ENCODE results near the gene GUSB.

GUSB gene

GRCh38 chr7:65927489-65928448, 54.2 kb downstream of the GUSB start:
- Histone ChIP-seq H3K4me2 (ENCODE audit: low read length) (no peak overlapping the region), H4K20me1 (ENCODE audit: control insufficient read depth, insufficient read depth, low read depth, low read length) (peaks cover 6% of the 10 kb centered on the region; the same call in 1 of the 2 replicates), H3K36me3 (ENCODE audit: control insufficient read depth, low read length) (peaks cover 9% of the 10 kb centered on the region; the same call in 1 of the 2 replicates), H3K9me2 (replicated peaks; ENCODE audit: control insufficient read depth, low read length) (no peaks in the 10 kb centered on the region), H3K9me3 (ENCODE audit: control insufficient read depth, insufficient read depth, low read length) (no peaks in the 10 kb centered on the region), H3K4me1 (ENCODE audit: control insufficient read depth, low read length) (no peaks in the 10 kb centered on the region), H3K27me3 (ENCODE audit: control insufficient read depth, low read length) (no peaks in the 10 kb centered on the region), H3K79me2 (ENCODE audit: control insufficient read depth, low read length) (peaks cover 89% of the 10 kb centered on the region), H3K27ac (ENCODE audit: low read depth, low read length) (no peak overlapping the region), H3F3A (ENCODE audit: control insufficient read depth, insufficient read depth) (no peaks in the 10 kb centered on the region), H3K4me3 (ENCODE audit: low read length) (no peak overlapping the region)
- TF ChIP-seq EZH2phosphoT487 (IDR thresholded peaks at IDR 0.05; ENCODE audit: borderline replicate concordance, low read length) (no peak), CTCF (IDR thresholded peaks at IDR 0.05; ENCODE audit: low read depth, low read length, poor library complexity, severe bottlenecking) (no peak)

DNA sequence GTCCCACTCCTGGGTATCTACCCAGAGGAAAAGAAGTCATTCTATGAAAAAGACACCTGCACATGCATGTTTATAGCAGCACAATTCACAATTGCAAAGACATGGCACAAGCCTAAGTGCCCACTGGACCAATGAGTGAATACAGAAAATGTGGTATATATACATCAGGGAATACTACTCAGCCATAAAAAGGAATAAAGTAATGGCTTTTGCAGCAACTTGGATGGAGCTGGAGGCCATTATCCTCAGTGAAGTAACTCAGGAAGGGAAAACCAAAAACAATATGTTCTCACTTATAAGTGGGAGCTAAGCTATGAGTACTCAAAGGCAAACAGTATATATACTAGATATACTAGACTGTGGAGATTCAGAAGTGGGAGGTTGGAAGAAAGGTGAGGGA, 55.4 kb downstream of the GUSB start:
- H3K36me3 ChIP-seq (ENCODE audit: control insufficient read depth, low read length) = peaks cover 9% of the 10 kb centered on the region; the same call in 1 of the 2 replicates
- H4K20me1 ChIP-seq (ENCODE audit: control insufficient read depth, insufficient read depth, low read depth, low read length) = peaks cover 14% of the 10 kb centered on the region; the same call in 1 of the 2 replicates
- peaks cover 85% of the 10 kb centered on the region for H3K79me2 ChIP-seq (ENCODE audit: control insufficient read depth, low read length)
- H3K9me2 ChIP-seq (replicated peaks; ENCODE audit: control insufficient read depth, low read length) = no peaks in the 10 kb centered on the region
- H3K4me3 ChIP-seq (ENCODE audit: low read length) = no peak overlapping the region
- TF ChIP-seq CTCF (IDR thresholded peaks at IDR 0.05; ENCODE audit: low read depth, low read length, poor library complexity, severe bottlenecking) (no peak), EZH2phosphoT487 (IDR thresholded peaks at IDR 0.05; ENCODE audit: borderline replicate concordance, low read length) (no peak)
- no peaks in the 10 kb centered on the region for H3F3A ChIP-seq (ENCODE audit: control insufficient read depth, insufficient read depth)
- H3K27ac ChIP-seq (ENCODE audit: low read depth, low read length) = no peak overlapping the region
- H3K27me3 ChIP-seq (ENCODE audit: control insufficient read depth, low read length) = no peaks in the 10 kb centered on the region
- no peaks in the 10 kb centered on the region for H3K4me1 ChIP-seq (ENCODE audit: control insufficient read depth, low read length)
- no peaks in the 10 kb centered on the region for H3K9me3 ChIP-seq (ENCODE audit: control insufficient read depth, insufficient read depth, low read length)
- no peak overlapping the region for H3K4me2 ChIP-seq (ENCODE audit: low read length)

- peaks cover 15% of the 10 kb centered on the region for H4K20me1 ChIP-seq (ENCODE audit: control insufficient read depth, insufficient read depth, low read depth, low read length)
Measured at GRCh38 chr7:65925040-65925439, 57.0 kb downstream of the GUSB start.

More at GRCh38 chr7:65925040-65925439, 57.0 kb downstream of the GUSB start:
- Histone ChIP-seq H3K4me2 (ENCODE audit: low read length) (no peak overlapping the region), H3K79me2 (ENCODE audit: control insufficient read depth, low read length) (peaks cover 84% of the 10 kb centered on the region), H3K4me1 (ENCODE audit: control insufficient read depth, low read length) (peaks cover 7% of the 10 kb centered on the region), H3K36me3 (ENCODE audit: control insufficient read depth, low read length) (peaks cover 12% of the 10 kb centered on the region; the same call in 1 of the 2 replicates), H3K27me3 (ENCODE audit: control insufficient read depth, low read length) (no peaks in the 10 kb centered on the region), H3K4me3 (ENCODE audit: low read length) (no peak overlapping the region), H3K27ac (ENCODE audit: low read depth, low read length) (no peak overlapping the region), H3F3A (ENCODE audit: control insufficient read depth, insufficient read depth) (no peaks in the 10 kb centered on the region), H3K9me3 (ENCODE audit: control insufficient read depth, insufficient read depth, low read length) (no peaks in the 10 kb centered on the region), H3K9me2 (replicated peaks; ENCODE audit: control insufficient read depth, low read length) (no peaks in the 10 kb centered on the region)
- TF ChIP-seq CTCF (IDR thresholded peaks at IDR 0.05; ENCODE audit: low read depth, low read length, poor library complexity, severe bottlenecking) = no peak
